GM20000 (cell line): ENCODE data around the gene OLFM1.
A peak's percentile ranks its signal among the peaks of the same experiment; 100 is the strongest.

Source experiments
- DNase-seq: peaks from one replicate; pipeline ENCODE4 v3.0.0; 2012; ENCODE audit warnings: low spot score
- TF ChIP-seq, protein P1 (sequence below): IDR thresholded peaks from 2 replicates; pipeline ENCODE4 v1.5.1; 2012; ENCODE audit warnings: mild to moderate bottlenecking, control low read depth; ENCODE audit errors: extremely low read depth, missing control alignments

The OLFM1 gene

GRCh38 chr9:135083831-135084230 lies 3.6 kb upstream of the OLFM1 start:
- TF ChIP-seq, protein P1, sequence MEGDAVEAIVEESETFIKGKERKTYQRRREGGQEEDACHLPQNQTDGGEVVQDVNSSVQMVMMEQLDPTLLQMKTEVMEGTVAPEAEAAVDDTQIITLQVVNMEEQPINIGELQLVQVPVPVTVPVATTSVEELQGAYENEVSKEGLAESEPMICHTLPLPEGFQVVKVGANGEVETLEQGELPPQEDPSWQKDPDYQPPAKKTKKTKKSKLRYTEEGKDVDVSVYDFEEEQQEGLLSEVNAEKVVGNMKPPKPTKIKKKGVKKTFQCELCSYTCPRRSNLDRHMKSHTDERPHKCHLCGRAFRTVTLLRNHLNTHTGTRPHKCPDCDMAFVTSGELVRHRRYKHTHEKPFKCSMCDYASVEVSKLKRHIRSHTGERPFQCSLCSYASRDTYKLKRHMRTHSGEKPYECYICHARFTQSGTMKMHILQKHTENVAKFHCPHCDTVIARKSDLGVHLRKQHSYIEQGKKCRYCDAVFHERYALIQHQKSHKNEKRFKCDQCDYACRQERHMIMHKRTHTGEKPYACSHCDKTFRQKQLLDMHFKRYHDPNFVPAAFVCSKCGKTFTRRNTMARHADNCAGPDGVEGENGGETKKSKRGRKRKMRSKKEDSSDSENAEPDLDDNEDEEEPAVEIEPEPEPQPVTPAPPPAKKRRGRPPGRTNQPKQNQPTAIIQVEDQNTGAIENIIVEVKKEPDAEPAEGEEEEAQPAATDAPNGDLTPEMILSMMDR = no peak
- DNase-seq = no peak

DNA sequence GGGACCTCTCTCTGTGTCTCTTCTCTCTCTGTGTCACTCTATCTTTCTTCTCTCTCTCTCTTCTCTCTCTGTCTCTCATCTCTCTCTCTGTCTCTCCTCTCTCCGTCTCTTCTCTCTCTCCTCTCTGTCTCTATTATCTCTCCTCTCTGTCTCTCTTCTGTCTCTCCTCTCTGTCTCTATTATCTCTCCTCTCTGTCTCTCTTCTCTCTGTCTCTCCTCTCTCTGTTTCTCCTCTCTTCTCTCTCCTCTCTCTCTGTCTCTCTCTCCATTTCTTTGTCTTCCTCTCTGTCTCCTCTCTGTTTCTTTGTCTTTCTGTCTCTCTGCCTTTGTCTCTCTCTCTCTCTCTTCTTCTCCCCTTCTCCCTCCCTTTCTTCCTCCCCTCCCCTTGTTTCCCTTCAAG lies 3.2 kb upstream of the OLFM1 start:
- no peak for DNase-seq
- TF ChIP-seq, protein P1 = no peak

DNA sequence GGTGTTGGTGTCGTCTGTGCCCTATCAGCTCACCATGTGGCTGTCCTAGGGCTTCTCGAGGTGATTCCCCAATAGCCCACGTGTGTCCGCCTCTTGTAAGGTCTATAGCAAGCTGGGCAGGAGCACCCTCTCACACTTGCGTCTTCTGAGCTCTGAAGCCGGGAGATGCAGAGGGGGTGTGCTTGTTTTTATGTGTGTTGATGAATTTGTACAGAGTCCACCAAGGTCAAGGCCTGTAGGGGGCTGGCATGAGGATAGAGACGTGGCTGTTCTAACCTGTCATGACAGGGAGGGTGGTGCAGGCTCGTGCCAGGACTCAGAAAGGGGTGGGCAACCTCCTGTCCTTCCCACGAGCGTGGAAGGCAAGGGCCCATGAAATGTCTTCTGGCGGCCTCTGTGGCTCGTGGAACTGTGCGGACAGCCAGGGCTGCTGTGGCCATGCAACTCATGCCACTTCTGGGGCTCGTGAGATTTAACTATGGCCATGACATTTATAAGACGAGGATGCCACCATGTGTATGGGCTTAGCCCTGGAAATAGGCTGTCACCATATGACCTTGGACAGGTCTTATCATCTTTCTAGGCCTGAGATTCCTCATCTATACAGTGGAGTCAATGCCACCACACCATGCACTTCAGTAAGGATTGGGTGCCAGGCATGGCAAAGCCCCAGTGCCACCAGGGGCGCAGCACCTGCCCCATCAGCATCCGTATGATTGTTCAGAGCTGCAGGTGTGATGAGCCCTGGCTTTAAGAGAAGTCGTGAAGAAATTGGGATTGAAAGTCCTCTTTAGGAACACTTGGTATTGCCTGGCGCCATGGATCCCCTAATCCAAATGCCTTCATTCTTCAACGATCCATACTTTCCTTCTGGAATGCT lies 2.3 kb upstream of the OLFM1 start:
- TF ChIP-seq, protein P1 = no peak
- no peak for DNase-seq

GRCh38 chr9:135085830-135086546 lies 1.5 kb upstream of the OLFM1 start:
- peak; percentile 78 for DNase-seq
- TF ChIP-seq, protein P1 = peak; percentile 78

GRCh38 chr9:135086597-135087488 lies 625 bp upstream of the OLFM1 start:
- TF ChIP-seq, protein P1 = no peak
- DNase-seq = no peak

- TF ChIP-seq, protein P1 = no peak
- DNase-seq = no peak
Measured at GRCh38 chr9:135087899-135088347, 455 bp downstream of the OLFM1 start.
